ENCODE results near the gene SCYL1.

Gene SCYL1
- total RNA-seq = 48.5 to 117 (median 67.2) reads per million in 18 experiments

- DNase-seq = peak; percentile 62 to 76
These were observed at the start of gene SCYL1 for GRCh38 chr11:65524741-65525545. SCYL1 (plus strand) TSS chr11:65525083; CDS start chr11:65525154, 71 bp downstream.

- DNase-seq = no peak
These were observed 48.2 kb upstream of the SCYL1 start for GRCh38 chr11:65476632-65477148.

GRCh38 chr11:65477149-65477965, 47.5 kb upstream of the SCYL1 start:
- peak; percentile 98 for DNase-seq

- DNase-seq = peak; percentile 15 to 32
These were observed 46.3 kb upstream of the SCYL1 start for GRCh38 chr11:65478388-65479183.

GRCh38 chr11:65479184-65480145, 45.4 kb upstream of the SCYL1 start:
- DNase-seq = peak in 1 of 2 donors; percentile 37

- no peak for DNase-seq
These were observed 42.5 kb upstream of the SCYL1 start for GRCh38 chr11:65482306-65482850.

- DNase-seq = no peak
These were observed 39.0 kb upstream of the SCYL1 start for GRCh38 chr11:65485920-65486219.

GRCh38 chr11:65486570-65487466, 38.1 kb upstream of the SCYL1 start:
- DNase-seq = no peak

- peak; percentile 95 to 98 for DNase-seq
These were observed 37.2 kb upstream of the SCYL1 start for GRCh38 chr11:65487467-65488272.

GRCh38 chr11:65488273-65489034, 36.4 kb upstream of the SCYL1 start:
- peak; percentile 5 to 45 for DNase-seq

GRCh38 chr11:65489035-65489705, 35.7 kb upstream of the SCYL1 start:
- DNase-seq = no peak

- no peak for DNase-seq
These were observed 35.1 kb upstream of the SCYL1 start for GRCh38 chr11:65489706-65490320.

GRCh38 chr11:65491163-65491465, 33.8 kb upstream of the SCYL1 start:
- no peak for DNase-seq

- DNase-seq = peak; percentile 59 to 68
These were observed 33.1 kb upstream of the SCYL1 start for GRCh38 chr11:65491614-65492386.

GRCh38 chr11:65492387-65492636, 32.6 kb upstream of the SCYL1 start:
- no peak for DNase-seq

- peak; percentile 83 to 88 for DNase-seq
These were observed 32.1 kb upstream of the SCYL1 start for GRCh38 chr11:65492637-65493366.
